Fibroblast of the aortic adventitia (primary cell): ENCODE measurements around the gene SHISA6. TPM values are rescaled to one million over a fixed set of nuclear protein-coding genes. Genes with fewer than 3 reads are reported as not detected.

Experiments used
- DNase-seq: peaks from one replicate; pipeline ENCODE4 v3.0.0-alpha.2; 2010; ENCODE audit warnings: low read depth
- H3K4me3 ChIP-seq: 2 replicates; pipeline ENCODE4 v1.5.1; 2011; ENCODE audit warnings: low read depth, mild to moderate bottlenecking, control low read depth, low read length, moderate library complexity
- CTCF ChIP-seq: IDR thresholded peaks from 2 replicates; pipeline ENCODE4 v1.5.1; 2011; ENCODE audit warnings: mild to moderate bottlenecking, low read length, control low read depth, inconsistent platforms; ENCODE audit not compliant: insufficient read depth
- total RNA-seq: library from RNA; depleted of rRNA; stranded (reverse); fragments of >200 nt; gene quantifications from 2 replicates; pipeline ENCODE4 v1.2.3, GENCODE V29; 2012; ENCODE audit warnings: low replicate concordance

The SHISA6 gene
- total RNA-seq, 1 donor: not detected

- TF ChIP-seq CTCF: no peak
- no peak overlapping the region for H3K4me3 ChIP-seq
- DNase-seq: no peak
Observed at GRCh38 chr17:11488407-11488806, 247.4 kb downstream of the SHISA6 start.

GRCh38 chr17:11490171-11490755, 249.2 kb downstream of the SHISA6 start:
- TF ChIP-seq CTCF: no peak
- no peak for DNase-seq

GRCh38 chr17:11492511-11492910, 251.5 kb downstream of the SHISA6 start:
- no peak for DNase-seq
- no peak overlapping the region for H3K4me3 ChIP-seq
- no peak for TF ChIP-seq CTCF

More at GRCh38 chr17:11490171-11490755, 249.2 kb downstream of the SHISA6 start:
- no peak overlapping the region for H3K4me3 ChIP-seq

- DNase-seq: no peak
- TF ChIP-seq CTCF: no peak
- no peak overlapping the region for H3K4me3 ChIP-seq
Observed at GRCh38 chr17:11493936-11494335, 252.9 kb downstream of the SHISA6 start.

GRCh38 chr17:11495613-11496012, 254.6 kb downstream of the SHISA6 start:
- no peak for DNase-seq
- no peak for TF ChIP-seq CTCF
- H3K4me3 ChIP-seq: no peak overlapping the region

GRCh38 chr17:11499881-11500280, 258.9 kb downstream of the SHISA6 start:
- no peak overlapping the region for H3K4me3 ChIP-seq
- TF ChIP-seq CTCF: no peak
- no peak for DNase-seq

GRCh38 chr17:11503308-11504035, 262.5 kb downstream of the SHISA6 start:
- no peak overlapping the region for H3K4me3 ChIP-seq
- no peak for DNase-seq
- TF ChIP-seq CTCF: no peak
